GM18909 (cell line): ENCODE results near the gene ENHO.

Source experiments
- ATAC-seq: cut with Tn5 transposase; IDR thresholded peaks from one replicate; pipeline ENCODE4 v1.9.1; 2021; ENCODE audit warnings: mild to moderate bottlenecking; ENCODE audit not compliant: unreplicated experiment, poor library complexity

Gene ENHO

GRCh38 chr9:34555936-34556525 is 33.2 kb upstream of the ENHO start:
- no peak for ATAC-seq

GRCh38 chr9:34555500-34555899 is 32.7 kb upstream of the ENHO start:
- ATAC-seq, result no peak

GRCh38 chr9:34555002-34555348 is 32.2 kb upstream of the ENHO start:
- no peak for ATAC-seq

GRCh38 chr9:34554211-34555001 is 31.6 kb upstream of the ENHO start:
- ATAC-seq, result no peak

GRCh38 chr9:34553511-34554021 is 30.8 kb upstream of the ENHO start:
- ATAC-seq, result no peak

GRCh38 chr9:34552986-34553385 is 30.2 kb upstream of the ENHO start:
- ATAC-seq, result no peak

GRCh38 chr9:34552606-34552981 is 29.8 kb upstream of the ENHO start:
- no peak for ATAC-seq

GRCh38 chr9:34551751-34552605 is 29.2 kb upstream of the ENHO start:
- ATAC-seq, result no peak

GRCh38 chr9:34550681-34551270 is 28.0 kb upstream of the ENHO start:
- no peak for ATAC-seq

- ATAC-seq, result no peak
Measured at GRCh38 chr9:34550016-34550680, 27.4 kb upstream of the ENHO start.

GRCh38 chr9:34549407-34549732 is 26.6 kb upstream of the ENHO start:
- ATAC-seq, result no peak

- no peak for ATAC-seq
Measured at GRCh38 chr9:34547960-34548611, 25.3 kb upstream of the ENHO start.

GRCh38 chr9:34546834-34547827 is 24.3 kb upstream of the ENHO start:
- ATAC-seq, result no peak

GRCh38 chr9:34546102-34546833 is 23.5 kb upstream of the ENHO start:
- ATAC-seq, result no peak

GRCh38 chr9:34545497-34545896 is 22.7 kb upstream of the ENHO start:
- ATAC-seq, result no peak

- ATAC-seq, result no peak
Measured at GRCh38 chr9:34544035-34544434, 21.2 kb upstream of the ENHO start.

GRCh38 chr9:34541540-34541939 is 18.8 kb upstream of the ENHO start:
- no peak for ATAC-seq

- no peak for ATAC-seq
Measured at GRCh38 chr9:34540827-34541226, 18.0 kb upstream of the ENHO start.
